Stimulated activated CD8-positive, alpha-beta memory T cell treated with anti-CD3 and anti-CD28 coated beads, Interleukin-7, amount 100 ng/mL, for 1 hour (primary cell): Measurements from ENCODE around the gene RNF215.

ENCODE experiments used
- DNase-seq, 2 donors: peaks; one replicate each; pipeline ENCODE4 v3.0.0-alpha.2; 2020; ENCODE audit warnings: low read depth in 2 of 2

The RNF215 gene

DNA sequence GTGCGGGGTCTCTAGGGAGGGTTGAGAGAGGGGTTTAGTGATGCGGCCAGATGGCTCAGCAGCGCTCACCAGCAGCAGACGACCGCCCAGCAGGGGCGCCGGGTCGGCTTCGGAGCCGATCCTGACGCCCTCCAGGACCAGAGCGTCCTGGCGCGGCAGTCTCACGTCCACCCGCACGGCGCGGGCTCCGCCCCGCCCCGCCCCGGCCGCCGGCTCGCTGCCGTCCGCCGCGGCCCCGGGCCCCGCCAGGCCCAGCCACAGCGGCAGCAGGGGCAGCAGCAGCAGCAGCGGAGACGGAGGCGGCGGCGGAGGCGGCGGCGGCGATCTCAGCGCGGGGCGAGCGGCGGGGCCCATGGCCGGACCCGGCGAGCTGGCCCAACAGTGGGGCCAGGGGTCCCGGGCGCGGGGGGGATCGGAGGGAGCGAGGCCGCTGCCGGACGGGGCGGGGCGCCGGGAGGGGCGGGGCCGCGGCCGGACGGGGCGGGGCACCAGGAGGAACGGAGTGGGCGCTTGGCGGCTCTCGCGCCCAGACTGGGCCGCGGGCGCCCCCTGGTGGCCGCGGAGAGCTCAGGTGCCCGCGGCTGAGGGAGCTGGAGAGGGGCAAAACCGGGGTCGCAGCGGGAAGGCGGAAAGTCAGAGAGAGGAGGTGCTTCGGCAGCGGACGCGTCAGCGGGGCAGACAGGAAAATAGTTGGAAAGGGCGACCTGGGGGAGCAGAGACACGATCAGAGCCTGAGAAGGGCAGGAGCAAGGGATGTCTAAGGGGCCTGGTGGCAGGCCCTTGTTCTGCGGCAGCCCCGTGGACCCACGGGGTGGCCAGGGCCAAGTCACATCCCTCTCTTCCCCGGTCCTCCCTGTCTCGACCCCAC is at the start of gene RNF215:
TSS of gene RNF215 (minus strand) at position 452 of the 868 bp plus-strand sequence. CDS start at position 354, 98 bp downstream.
- DNase-seq, result peak; percentile 59 to 64

- no peak for DNase-seq
These were observed 49.0 kb upstream of the RNF215 start for GRCh38 chr22:30436196-30436595.

GRCh38 chr22:30435674-30436126 is 48.5 kb upstream of the RNF215 start:
- DNase-seq, result peak; percentile 53 to 57

DNA sequence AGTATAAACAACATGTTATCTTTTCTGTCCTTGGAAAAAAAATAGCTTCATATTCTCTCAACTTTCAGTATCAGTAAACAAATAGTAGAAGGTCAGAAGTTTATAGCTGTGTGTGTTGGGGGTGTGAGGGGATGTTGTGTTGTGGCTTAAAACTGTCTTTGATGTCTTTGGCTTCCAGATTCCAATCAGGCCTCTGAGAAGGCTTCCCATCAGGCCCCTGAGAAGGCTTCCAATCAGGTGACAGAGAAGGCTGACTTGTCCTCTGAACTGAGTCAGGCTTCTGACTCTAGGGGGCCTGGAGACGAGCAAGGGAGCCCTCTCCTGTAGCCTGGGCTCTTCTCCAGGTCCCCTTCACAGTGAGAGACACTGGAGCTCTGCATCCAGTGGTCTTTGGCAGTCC is 47.6 kb upstream of the RNF215 start:
- DNase-seq, result no peak

GRCh38 chr22:30433773-30434172 is 46.6 kb upstream of the RNF215 start:
- DNase-seq, result no peak

GRCh38 chr22:30433227-30433626 is 46.0 kb upstream of the RNF215 start:
- no peak for DNase-seq

DNA sequence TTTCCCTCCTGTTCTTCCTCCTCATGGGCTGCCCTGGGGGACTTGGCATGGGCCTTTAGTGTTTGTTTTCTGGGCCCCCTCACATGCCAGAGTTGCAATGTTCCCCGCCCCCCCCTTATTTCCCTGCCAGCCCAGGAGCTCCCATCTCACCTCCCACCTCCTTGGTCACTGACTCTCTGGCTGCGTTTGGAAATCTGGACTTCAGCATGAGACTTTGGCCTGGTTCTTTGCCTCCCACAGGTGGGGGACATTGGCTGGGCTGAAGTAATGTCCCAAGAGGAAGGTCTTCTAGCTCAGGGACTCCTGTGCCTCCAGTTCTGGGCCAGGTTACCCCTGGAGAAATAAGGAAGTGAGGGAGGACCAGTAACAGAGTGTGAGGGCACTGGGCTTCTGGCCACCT is 45.3 kb upstream of the RNF215 start:
- DNase-seq, result no peak

GRCh38 chr22:30432096-30432495 is 44.9 kb upstream of the RNF215 start:
- no peak for DNase-seq

DNA sequence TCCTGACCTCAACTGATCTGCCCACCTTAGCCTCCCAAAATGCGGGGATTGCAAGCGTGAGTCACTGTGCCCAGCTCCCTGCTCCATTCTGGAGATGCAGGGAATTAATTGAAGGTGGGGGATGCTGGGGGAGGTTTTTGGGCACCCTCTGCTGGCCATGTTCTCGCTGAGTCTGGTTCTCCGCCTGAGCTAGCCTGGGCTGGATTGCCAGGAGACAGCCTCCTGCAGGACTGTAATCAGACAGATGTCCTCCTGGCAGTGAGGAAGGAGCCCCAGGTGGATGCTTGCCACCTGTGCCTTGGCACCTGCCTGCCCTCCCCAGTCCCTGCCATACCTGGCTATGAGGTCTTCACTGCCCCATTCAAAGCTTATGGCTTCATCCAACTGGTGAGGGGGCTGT is 43.7 kb upstream of the RNF215 start:
- DNase-seq, result no peak

DNA sequence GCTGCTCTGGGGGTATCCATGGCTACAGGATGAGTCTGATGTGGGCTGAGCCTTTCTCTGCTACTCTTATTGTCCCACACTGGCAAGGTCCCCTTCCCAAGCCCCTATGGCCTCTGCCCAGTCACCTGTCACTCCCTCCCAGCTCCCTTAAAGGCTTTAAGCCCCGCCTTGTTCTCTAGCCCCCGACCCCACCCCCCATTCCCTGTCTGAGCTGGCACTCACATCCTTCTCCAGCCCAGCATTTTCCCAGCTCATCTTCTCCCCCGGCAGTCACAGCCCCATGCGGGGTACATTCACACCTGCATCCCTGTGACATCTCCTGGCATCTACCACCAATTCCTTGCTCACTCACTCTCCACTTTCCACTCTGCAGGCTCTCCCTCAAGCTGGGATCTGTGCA is 42.7 kb upstream of the RNF215 start:
- no peak for DNase-seq

DNA sequence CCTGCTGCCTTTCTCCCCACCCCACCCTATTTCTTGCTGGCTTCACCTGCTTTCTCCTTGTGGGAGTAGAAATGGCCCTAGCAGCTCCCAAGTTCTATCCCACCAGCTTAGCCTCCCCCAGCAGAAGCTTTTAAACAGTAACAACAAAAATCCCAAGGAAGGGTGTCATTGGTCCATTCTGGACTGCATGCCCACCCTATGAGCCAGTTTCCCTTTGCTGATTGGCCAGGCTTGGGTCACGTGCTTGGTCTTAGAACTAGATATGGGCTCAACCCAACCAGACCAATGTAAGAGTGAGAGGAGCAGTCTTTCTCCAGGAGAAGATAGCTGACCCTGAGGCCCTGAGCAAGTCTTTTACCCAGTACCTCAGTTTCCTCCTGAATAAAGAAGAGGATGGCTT is 40.7 kb upstream of the RNF215 start:
- DNase-seq, result no peak

DNA sequence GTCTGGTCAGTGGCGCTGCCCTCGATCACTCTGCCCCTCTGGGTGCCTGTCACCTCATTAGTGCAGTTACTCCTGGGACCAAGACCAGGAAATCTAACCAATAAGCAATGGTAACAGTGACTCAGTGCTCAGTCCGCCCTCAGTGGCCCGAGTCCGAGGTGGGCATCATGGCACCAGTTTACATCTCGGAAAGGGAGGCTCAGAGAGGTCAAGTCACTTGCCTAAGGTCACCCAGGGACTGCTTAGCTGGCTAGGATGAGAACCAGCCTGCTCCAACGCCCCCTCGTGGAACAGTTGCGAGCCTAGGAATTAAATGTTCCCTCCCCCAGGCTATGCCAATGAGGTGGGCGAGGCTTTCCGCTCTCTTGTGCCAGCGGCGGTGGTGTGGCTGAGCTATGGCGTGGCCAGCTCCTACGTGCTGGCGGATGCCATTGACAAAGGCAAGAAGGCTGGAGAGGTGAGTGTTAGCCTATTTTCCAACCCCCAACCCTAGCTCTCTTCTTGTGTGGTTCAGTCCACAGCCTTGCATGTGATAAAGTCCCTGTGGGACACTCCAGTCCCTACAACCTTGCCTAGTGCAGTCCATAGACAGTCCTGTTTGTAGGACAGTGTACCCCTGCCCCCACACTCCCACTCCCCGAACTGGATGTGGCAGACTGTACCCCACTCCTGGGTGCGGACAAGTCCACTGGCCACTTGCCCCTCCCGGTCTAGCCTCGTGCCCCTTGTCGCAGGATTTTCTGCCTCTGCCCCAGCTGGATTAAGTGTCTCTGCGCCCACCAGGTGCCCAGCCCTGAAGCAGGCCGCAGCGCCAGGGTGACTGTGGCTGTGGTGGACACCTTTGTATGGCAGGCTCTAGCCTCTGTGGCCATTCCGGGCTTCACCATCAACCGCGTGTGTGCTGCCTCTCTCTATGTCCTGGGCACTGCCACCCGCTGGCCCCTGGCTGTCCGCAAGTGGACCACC is 39.5 kb upstream of the RNF215 start:
- peak; percentile 62 to 75 for DNase-seq

GRCh38 chr22:30425616-30426387 is 38.6 kb upstream of the RNF215 start, which contains the start of gene MTFP1:
TSS of gene MTFP1 (plus strand) at chr22:30425768. CDS start at chr22:30425880, 112 bp downstream.
- DNase-seq, result no peak

DNA sequence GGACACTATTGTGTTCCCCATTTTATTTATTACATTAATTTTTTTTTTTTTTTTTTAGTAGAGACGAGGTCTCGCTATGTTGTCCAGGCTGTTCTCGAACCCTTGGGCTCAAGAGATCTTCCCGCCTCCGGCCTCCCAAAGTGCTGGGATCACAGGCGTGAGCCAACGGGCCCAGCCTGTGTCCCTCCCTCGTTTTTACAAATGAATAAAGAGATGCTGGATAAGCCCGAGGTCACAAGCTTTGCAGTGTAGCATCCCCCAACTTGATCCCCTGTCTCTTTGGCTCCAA is 38.1 kb upstream of the RNF215 start:
- DNase-seq, result no peak

DNA sequence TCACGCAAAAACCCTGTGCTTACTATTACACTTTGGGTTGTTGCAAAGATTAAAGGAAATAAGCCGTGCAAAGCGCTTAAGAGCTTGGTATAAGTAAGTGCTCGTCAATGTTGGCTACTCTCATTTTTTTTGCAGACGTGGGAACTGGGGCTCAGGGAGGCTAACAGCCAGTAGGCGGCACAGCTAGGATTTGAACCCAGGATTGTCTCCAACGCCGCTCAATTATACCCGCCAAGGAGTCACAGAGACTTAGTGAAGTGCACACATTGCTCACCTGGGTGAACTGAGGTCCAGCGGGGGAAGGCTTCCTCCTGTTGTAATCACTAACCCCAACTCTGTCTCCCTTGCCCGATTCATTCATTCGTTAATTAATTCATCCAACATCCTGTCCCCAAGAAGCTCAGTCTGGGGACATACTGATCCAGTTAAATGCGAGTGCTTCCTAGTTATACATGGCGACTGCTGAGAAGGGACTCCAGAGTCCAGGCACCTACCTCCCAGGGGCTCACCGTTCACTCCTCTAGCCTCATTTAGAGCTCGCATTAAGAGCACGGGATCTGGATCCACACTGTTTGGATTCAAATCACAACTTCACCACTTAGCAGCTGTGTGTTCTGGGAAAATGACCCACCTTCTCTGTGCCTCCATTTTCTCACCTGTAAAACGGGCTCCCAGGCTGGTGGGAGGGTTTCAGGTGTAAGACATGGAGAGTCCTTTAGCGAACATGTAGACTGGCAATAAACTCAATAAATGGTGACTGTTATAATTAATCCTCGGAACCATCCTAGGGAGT is 37.5 kb upstream of the RNF215 start:
- DNase-seq, result no peak

GRCh38 chr22:30423959-30424533 is 36.8 kb upstream of the RNF215 start:
- peak; percentile 90 to 92 for DNase-seq

DNA sequence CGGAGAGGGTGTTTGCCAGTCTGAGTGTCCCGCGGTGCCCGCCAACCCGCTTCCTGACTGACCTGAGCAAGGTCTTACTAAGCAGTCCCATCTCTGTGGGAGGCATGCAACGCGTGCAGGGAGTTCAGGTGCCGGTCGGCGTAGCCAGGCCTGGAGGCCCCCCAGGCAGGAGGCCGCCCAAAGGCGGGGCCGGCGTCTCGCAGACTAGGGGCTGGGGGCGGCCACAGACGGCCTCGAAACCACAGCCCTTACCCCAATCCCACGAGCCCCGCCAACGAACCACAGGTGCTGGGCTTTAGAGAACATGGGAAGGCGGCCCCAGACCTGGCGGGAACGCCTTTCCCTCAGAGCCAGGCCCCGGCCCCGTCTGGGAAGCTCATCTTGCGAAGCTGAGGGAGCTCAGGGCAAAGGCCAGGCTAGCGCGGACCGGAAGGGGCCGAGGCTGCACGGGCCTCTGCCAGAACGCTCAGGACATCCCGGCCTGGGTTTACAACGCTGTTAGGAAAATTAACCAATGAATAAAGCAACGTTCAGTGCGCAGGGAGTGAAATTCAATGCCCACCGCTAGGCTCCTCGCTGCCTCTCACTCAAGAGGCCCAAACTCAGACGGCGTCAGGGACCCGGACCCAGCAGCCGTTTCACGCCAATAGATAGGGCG is 36.2 kb upstream of the RNF215 start:
- no peak for DNase-seq

GRCh38 chr22:30422481-30423300 is 35.5 kb upstream of the RNF215 start:
- DNase-seq, result no peak
